Panc1 (cell line): ENCODE data around the gene RIT2. TPM values are rescaled to one million over a fixed set of nuclear protein-coding genes. Genes with fewer than 3 reads are reported as not detected.

Experiments used
- ATAC-seq: fragments of 200-7000 bp; cut with Tn5 transposase; 2 replicates; pipeline ENCODE4 v1.9.1; 2020; ENCODE audit warnings: mild to moderate bottlenecking, moderate library complexity
- BruUV-seq: library from RNA; stranded (reverse); fragments of 400-500 nt; replicated peaks from 2 replicates; lab custom pipeline; 2021; lab: Mats Ljungman, UMichigan
- CTCF ChIA-PET: fragments of 300-600 bp; sonication (Branson Sonifier 250); formaldehyde crosslinking; loops from one replicate; lab custom pipeline; 2022; ENCODE audit warnings: antibody characterized with exemption; lab: Charles Lee
- POLR2A ChIA-PET: fragments of 300-600 bp; sonication (Branson Sonifier 250); formaldehyde crosslinking; loops from one replicate; lab custom pipeline; 2022; ENCODE audit warnings: antibody characterized with exemption; lab: Charles Lee
- DNase-seq: peaks from one replicate; pipeline ENCODE4 v3.0.0-alpha.2; 2010; ENCODE audit warnings: low read depth, low spot score
- H3K27ac ChIP-seq: 2 replicates; pipeline ENCODE4 v1.5.1; 2011; ENCODE audit warnings: mild to moderate bottlenecking, low read length, inconsistent platforms
- H3K27me3 ChIP-seq: fragments of 200-500 bp; sonication (Bioruptor generic); 2 replicates; pipeline ENCODE4 v1.6.0; 2014; ENCODE audit warnings: low read length, inconsistent platforms; ENCODE audit not compliant: control insufficient read depth, insufficient read depth
- H3K36me3 ChIP-seq: fragments of 200-500 bp; sonication (Bioruptor generic); 2 replicates; pipeline ENCODE4 v1.5.1; 2014; ENCODE audit warnings: inconsistent platforms, mild to moderate bottlenecking, low read length, moderate library complexity; ENCODE audit not compliant: control insufficient read depth, insufficient read depth
- H3K4me1 ChIP-seq: 2 replicates; pipeline ENCODE4 v1.5.1; 2011; ENCODE audit warnings: inconsistent platforms, mild to moderate bottlenecking, low read length, moderate library complexity; ENCODE audit not compliant: control insufficient read depth, insufficient read depth
- H3K4me3 ChIP-seq, 2 experiments: 2 replicates each; pipeline ENCODE4 v1.5.1; 2011 to 2012; ENCODE audit warnings: low read depth in 2 of 2, low read length in 2 of 2, mild to moderate bottlenecking in 2 of 2, inconsistent platforms in 1 of 2, moderate library complexity in 1 of 2
- H3K9me3 ChIP-seq: fragments of 200-500 bp; sonication (Bioruptor generic); 2 replicates; pipeline ENCODE4 v1.5.1; 2014; ENCODE audit warnings: low read depth, mild to moderate bottlenecking, inconsistent platforms, low read length, moderate library complexity; ENCODE audit not compliant: control insufficient read depth, insufficient read depth
- CTCF ChIP-seq: fragments of 450-650 bp; IDR thresholded peaks from 2 replicates; pipeline ENCODE4 v1.5.1; 2017; ENCODE audit warnings: mild to moderate bottlenecking
- POLR2AphosphoS5 ChIP-seq: IDR thresholded peaks from 2 replicates; pipeline ENCODE4 v1.6.1; 2012; ENCODE audit warnings: mild to moderate bottlenecking, low read depth, low read length, moderate library complexity
- REST ChIP-seq, 2 experiments: IDR thresholded peaks; 2 replicates each; pipeline ENCODE4 v1.6.1; 2011 to 2012; ENCODE audit warnings: low read depth in 2 of 2, control low read depth in 1 of 2, low read length in 1 of 2, mild to moderate bottlenecking in 1 of 2, moderate library complexity in 1 of 2; ENCODE audit not compliant: insufficient read depth in 1 of 2
- SIN3A ChIP-seq: IDR thresholded peaks from 2 replicates; pipeline ENCODE4 v1.6.1; 2012; ENCODE audit warnings: low read depth, mild to moderate bottlenecking, low read length, moderate library complexity, borderline replicate concordance; ENCODE audit not compliant: insufficient read depth
- TCF7L2 ChIP-seq: IDR thresholded peaks from 2 replicates; pipeline ENCODE4 v1.6.1; 2011; ENCODE audit warnings: mild to moderate bottlenecking, low read depth, low read length, inconsistent platforms
- in situ Hi-C: cut with HindIII; loops from 2 replicates; pipeline ENCODE4 v1.10.0; 2016; ENCODE audit warnings: low sequenced_read_pairs, low pct_unique_long_range_greater_than_20kb
- intact Hi-C: fragments of 100-400 bp; cut with micrococcal nuclease; formaldehyde crosslinking; loops from one replicate; pipeline ENCODE4 v1.10.0; 2022; ENCODE audit not compliant: unreplicated experiment
- total RNA-seq: library from RNA; stranded (reverse); gene quantifications from one replicate; pipeline ENCODE4 v1.2.1, GENCODE V29; 2021; ENCODE audit not compliant: unreplicated experiment

Gene RIT2
- total RNA-seq, 1 experiment from 2014 or later, result not detected

- H3K9me3 ChIP-seq, result no peaks in the 10 kb centered on the region
- no peak for ATAC-seq
- H3K27ac ChIP-seq, result no peak overlapping the region
- H3K4me3 ChIP-seq, result no peak overlapping the region
- CTCF ChIA-PET, result no interaction called here
- no peaks in the 10 kb centered on the region for H3K36me3 ChIP-seq
- no peaks in the 10 kb centered on the region for H3K27me3 ChIP-seq
- BruUV-seq, result no TSS peak
- POLR2A ChIA-PET, result no interaction called here
- TF ChIP-seq REST (IDR thresholded peaks at IDR 0.05; ENCODE audit: insufficient read depth in 1 of 2, low read depth in 2 of 2, low read length in 1 of 2), result no peak
- no peak for TF ChIP-seq POLR2AphosphoS5
- no peak for TF ChIP-seq SIN3A
- no peak for TF ChIP-seq CTCF
- no peak for TF ChIP-seq TCF7L2
- in situ Hi-C loops, result no loop called here
- no peak for DNase-seq
- H3K4me1 ChIP-seq, result no peaks in the 10 kb centered on the region
- intact Hi-C loops, result no loop called here
These were observed 23.9 kb upstream of the RIT2 start for GRCh38 chr18:43139288-43139946.

GRCh38 chr18:43134876-43135275, 19.4 kb upstream of the RIT2 start:
- no peaks in the 10 kb centered on the region for H3K36me3 ChIP-seq
- no peak overlapping the region for H3K27ac ChIP-seq
- no peak for TF ChIP-seq SIN3A
- TF ChIP-seq POLR2AphosphoS5, result no peak
- no peak for TF ChIP-seq REST (IDR thresholded peaks at IDR 0.05; ENCODE audit: insufficient read depth in 1 of 2, low read depth in 2 of 2, low read length in 1 of 2)
- TF ChIP-seq TCF7L2, result no peak
- TF ChIP-seq CTCF, result no peak
- ATAC-seq (no peak), DNase-seq (no peak)
- ChIA-PET CTCF (no interaction called here), POLR2A (no interaction called here)
- no peaks in the 10 kb centered on the region for H3K4me1 ChIP-seq
- H3K9me3 ChIP-seq, result no peaks in the 10 kb centered on the region
- in situ Hi-C loops, result no loop called here
- BruUV-seq, result no TSS peak
- no peaks in the 10 kb centered on the region for H3K27me3 ChIP-seq
- H3K4me3 ChIP-seq, result no peak overlapping the region
- intact Hi-C loops, result no loop called here
